Neural progenitor cell (in vitro differentiated cells): ENCODE measurements around the gene HIVEP2. TPM values are rescaled to one million over a fixed set of nuclear protein-coding genes. Genes with fewer than 3 reads are reported as not detected.

Experiments used
- DNase-seq: peaks from one replicate; pipeline ENCODE4 v3.0.0-alpha.2; 2016; ENCODE audit warnings: low spot score
- H2AFZ ChIP-seq: fragments of 200-600 bp; sonication (generic); replicated peaks from 2 replicates; pipeline ENCODE4 v1.6.1; 2016; ENCODE audit warnings: antibody characterized with exemption
- H3F3A ChIP-seq: fragments of 200-600 bp; sonication (generic); 2 replicates; pipeline ENCODE4 v1.6.1; 2016; ENCODE audit warnings: antibody characterized with exemption, low read depth
- H3K27ac ChIP-seq: fragments of 200-600 bp; sonication (generic); 2 replicates; pipeline ENCODE4 v1.5.1; 2016; ENCODE audit warnings: mild to moderate bottlenecking
- H3K27me3 ChIP-seq: fragments of 200-600 bp; sonication (generic); 2 replicates; pipeline ENCODE4 v1.6.1; 2016; ENCODE audit warnings: mild to moderate bottlenecking, moderate library complexity
- H3K36me3 ChIP-seq: fragments of 200-600 bp; sonication (generic); 2 replicates; pipeline ENCODE4 v1.5.1; 2016
- H3K4me1 ChIP-seq: fragments of 200-600 bp; sonication (generic); 2 replicates; pipeline ENCODE4 v1.6.1; 2016; ENCODE audit warnings: mixed run types
- H3K4me2 ChIP-seq: fragments of 200-600 bp; sonication (generic); 2 replicates; pipeline ENCODE4 v1.6.1; 2016
- H3K4me3 ChIP-seq: fragments of 200-600 bp; sonication (generic); 2 replicates; pipeline ENCODE4 v1.5.1; 2016
- H3K79me2 ChIP-seq: fragments of 200-600 bp; sonication (generic); 2 replicates; pipeline ENCODE4 v1.6.1; 2016; ENCODE audit warnings: low read depth
- H3K9ac ChIP-seq: fragments of 200-600 bp; sonication (generic); 2 replicates; pipeline ENCODE4 v1.6.1; 2016
- H3K9me3 ChIP-seq: fragments of 200-600 bp; sonication (generic); 2 replicates; pipeline ENCODE4 v1.5.1; 2016; ENCODE audit warnings: low read depth
- H4K20me1 ChIP-seq: fragments of 200-600 bp; sonication (generic); 2 replicates; pipeline ENCODE4 v1.6.1; 2016; ENCODE audit warnings: low read depth
- H3K27ac Mint-ChIP-seq: 3 replicates; pipeline ENCODE4 v1.8.0; 2021; ENCODE audit warnings: mixed read lengths
- H3K27me3 Mint-ChIP-seq: 2 replicates; pipeline ENCODE4 v1.8.0; 2022; ENCODE audit warnings: low read depth, mild to moderate bottlenecking, inconsistent platforms, moderate library complexity, mixed read lengths; ENCODE audit not compliant: insufficient read depth
- H3K36me3 Mint-ChIP-seq: 3 replicates; pipeline ENCODE4 v1.8.0; 2021; ENCODE audit warnings: mixed read lengths
- H3K4me1 Mint-ChIP-seq: 3 replicates; pipeline ENCODE4 v1.8.0; 2021; ENCODE audit warnings: mixed read lengths
- H3K4me3 Mint-ChIP-seq: 3 replicates; pipeline ENCODE4 v1.8.0; 2021; ENCODE audit warnings: mild to moderate bottlenecking, moderate library complexity, mixed read lengths
- H3K9me3 Mint-ChIP-seq: 3 replicates; pipeline ENCODE4 v1.8.0; 2020; ENCODE audit warnings: mixed read lengths
- CTCF ChIP-seq: fragments of 200-600 bp; sonication (generic); IDR thresholded peaks from 2 replicates; pipeline ENCODE4 v1.5.1; 2017; ENCODE audit warnings: antibody characterized with exemption, mild to moderate bottlenecking
- EZH2 ChIP-seq: fragments of 200-600 bp; sonication (generic); IDR thresholded peaks from 2 replicates; pipeline ENCODE4 v1.6.1; 2017; ENCODE audit warnings: antibody characterized with exemption, mild to moderate bottlenecking, moderate library complexity
- EZH2phosphoT487 ChIP-seq: fragments of 200-600 bp; sonication (generic); IDR thresholded peaks from 2 replicates; pipeline ENCODE4 v1.6.1; 2017; ENCODE audit warnings: antibody characterized with exemption
- total RNA-seq: library from RNA; depleted of rRNA; stranded (reverse); fragments of >200 nt; gene quantifications from 2 replicates; pipeline ENCODE4 v1.2.3, GENCODE V29; 2015; ENCODE audit warnings: low replicate concordance

The HIVEP2 gene
- total RNA-seq, 1 donor from 2014 or later, result 2.1 TPM

DNA sequence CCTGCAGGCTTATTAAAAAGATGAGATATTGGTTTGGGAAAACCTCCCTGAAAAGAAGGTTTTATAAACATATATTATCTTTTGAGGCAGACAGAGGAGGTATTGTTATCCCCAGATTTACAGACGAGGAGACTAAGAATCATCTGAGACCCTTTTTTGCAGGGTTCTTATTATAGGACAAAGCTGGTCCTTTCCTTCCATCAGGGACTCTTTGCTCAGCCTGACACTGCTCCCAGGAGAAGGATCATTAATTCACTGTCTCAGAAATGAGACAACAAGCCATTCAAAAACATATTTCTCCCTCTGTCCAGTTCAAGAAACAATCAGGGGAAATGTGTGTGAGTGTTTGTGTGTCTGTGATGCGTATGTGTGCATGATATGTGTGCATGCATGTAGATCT, 33.5 kb downstream of the HIVEP2 start:
- Histone ChIP-seq H3K79me2 (no peaks in the 10 kb centered on the region), H3K4me2 (no peak overlapping the region), H3K9me3 (no peaks in the 10 kb centered on the region), H2AFZ (no peak overlapping the region), H3K4me1 (no peaks in the 10 kb centered on the region), H3K27ac (no peak overlapping the region), H3K9ac (no peak overlapping the region), H3K4me3 (no peak overlapping the region), H3K36me3 (no peaks in the 10 kb centered on the region), H4K20me1 (no peaks in the 10 kb centered on the region), H3K27me3 (no peaks in the 10 kb centered on the region), H3F3A (no peaks in the 10 kb centered on the region)
- H3K4me3 Mint-ChIP-seq, result no peak overlapping the region
- H3K9me3 Mint-ChIP-seq, result no peaks in the 10 kb centered on the region
- no peak for DNase-seq
- TF ChIP-seq EZH2phosphoT487 (no peak), CTCF (no peak), EZH2 (no peak)
- no peak overlapping the region for H3K27ac Mint-ChIP-seq
- peaks cover 4% of the 10 kb centered on the region for H3K4me1 Mint-ChIP-seq
- no peaks in the 10 kb centered on the region for H3K27me3 Mint-ChIP-seq
- no peaks in the 10 kb centered on the region for H3K36me3 Mint-ChIP-seq

- TF ChIP-seq EZH2phosphoT487, result no peak
- TF ChIP-seq CTCF, result no peak
- no peak for TF ChIP-seq EZH2
- Mint-ChIP-seq H3K27ac (no peak overlapping the region), H3K9me3 (no peaks in the 10 kb centered on the region), H3K36me3 (no peaks in the 10 kb centered on the region), H3K27me3 (no peaks in the 10 kb centered on the region), H3K4me3 (no peak overlapping the region), H3K4me1 (no peaks in the 10 kb centered on the region)
- Histone ChIP-seq H3K36me3 (no peaks in the 10 kb centered on the region), H4K20me1 (no peaks in the 10 kb centered on the region), H3F3A (no peaks in the 10 kb centered on the region), H3K79me2 (no peaks in the 10 kb centered on the region), H2AFZ (no peak overlapping the region), H3K4me2 (no peak overlapping the region), H3K4me1 (no peaks in the 10 kb centered on the region), H3K27me3 (no peaks in the 10 kb centered on the region), H3K9me3 (no peaks in the 10 kb centered on the region), H3K4me3 (no peak overlapping the region), H3K27ac (no peak overlapping the region), H3K9ac (no peak overlapping the region)
- no peak for DNase-seq
Measured at GRCh38 chr6:142909686-142910085, 35.3 kb downstream of the HIVEP2 start.

- no peaks in the 10 kb centered on the region for H3F3A ChIP-seq
- H3K27ac ChIP-seq, result no peak overlapping the region
- Mint-ChIP-seq H3K36me3 (no peaks in the 10 kb centered on the region), H3K9me3 (no peaks in the 10 kb centered on the region), H3K4me3 (no peak overlapping the region), H3K4me1 (no peaks in the 10 kb centered on the region), H3K27me3 (no peaks in the 10 kb centered on the region), H3K27ac (no peak overlapping the region)
- TF ChIP-seq CTCF, result no peak
- TF ChIP-seq EZH2, result no peak
- no peak overlapping the region for H3K9ac ChIP-seq
- no peaks in the 10 kb centered on the region for H3K36me3 ChIP-seq
- H3K4me1 ChIP-seq, result no peaks in the 10 kb centered on the region
- H3K9me3 ChIP-seq, result no peaks in the 10 kb centered on the region
- DNase-seq, result no peak
- H3K4me3 ChIP-seq, result no peak overlapping the region
- no peaks in the 10 kb centered on the region for H3K27me3 ChIP-seq
- no peak overlapping the region for H2AFZ ChIP-seq
- H4K20me1 ChIP-seq, result no peaks in the 10 kb centered on the region
- no peak overlapping the region for H3K4me2 ChIP-seq
- H3K79me2 ChIP-seq, result no peaks in the 10 kb centered on the region
Measured at GRCh38 chr6:142908235-142908634, 36.7 kb downstream of the HIVEP2 start.

GRCh38 chr6:142907544-142907943, 37.4 kb downstream of the HIVEP2 start:
- no peak for TF ChIP-seq CTCF
- Mint-ChIP-seq H3K36me3 (no peaks in the 10 kb centered on the region), H3K27me3 (no peaks in the 10 kb centered on the region), H3K9me3 (no peaks in the 10 kb centered on the region), H3K4me3 (no peak overlapping the region), H3K27ac (no peak overlapping the region), H3K4me1 (no peaks in the 10 kb centered on the region)
- H3K4me2 ChIP-seq, result no peak overlapping the region
- no peaks in the 10 kb centered on the region for H3K4me1 ChIP-seq
- H3K27ac ChIP-seq, result no peak overlapping the region
- H3K79me2 ChIP-seq, result no peaks in the 10 kb centered on the region
- H3K4me3 ChIP-seq, result no peak overlapping the region
- no peaks in the 10 kb centered on the region for H4K20me1 ChIP-seq
- no peak overlapping the region for H3K9ac ChIP-seq
- H3K36me3 ChIP-seq, result no peaks in the 10 kb centered on the region
- no peak overlapping the region for H2AFZ ChIP-seq
- H3K9me3 ChIP-seq, result no peaks in the 10 kb centered on the region
- H3K27me3 ChIP-seq, result no peaks in the 10 kb centered on the region
- H3F3A ChIP-seq, result no peaks in the 10 kb centered on the region
- DNase-seq, result no peak
